H1 (cell line): ENCODE results near the gene GMPR. TPM values are rescaled to one million over a fixed set of nuclear protein-coding genes. Genes with fewer than 3 reads are reported as not detected.

Experiments used
- CEBPB ChIP-seq: IDR thresholded peaks from 2 replicates; pipeline ENCODE4 v1.6.1; 2012; ENCODE audit warnings: low read depth, low read length
- CHD7 ChIP-seq: fragments of 300-600 bp; sonication (generic); IDR thresholded peaks from 2 replicates; pipeline ENCODE4 v1.7.1; 2012; ENCODE audit warnings: low read length, moderate library complexity, mild to moderate bottlenecking, inconsistent platforms; ENCODE audit not compliant: insufficient replicate concordance
- EZH2 ChIP-seq: fragments of 200-600 bp; sonication (generic); IDR thresholded peaks from 2 replicates; pipeline ENCODE4 v1.7.1; 2012; ENCODE audit warnings: low read depth, mild to moderate bottlenecking, moderate library complexity, low read length, inconsistent platforms; ENCODE audit not compliant: severe bottlenecking
- HDAC6 ChIP-seq: IDR thresholded peaks from one replicate; pipeline ENCODE4 v1.7.1; 2012; ENCODE audit warnings: low read depth, mild to moderate bottlenecking, inconsistent platforms, low read length, moderate library complexity
- KDM5A ChIP-seq: fragments of 200-600 bp; IDR thresholded peaks from 2 replicates; pipeline ENCODE4 v1.7.1; 2012; ENCODE audit warnings: mild to moderate bottlenecking, low read length, inconsistent platforms, mixed read lengths
- SIN3A ChIP-seq, 2 experiments: IDR thresholded peaks in 1 of 2; conservative IDR thresholded peaks in 1 of 2; 2 replicates each; pipeline ENCODE4 v1.6.1; 2011 to 2012; ENCODE audit warnings: low read length in 2 of 2, improper control_type of control experiment in 1 of 2, low read depth in 1 of 2, mild to moderate bottlenecking in 1 of 2
- SIRT6 ChIP-seq: IDR thresholded peaks from one replicate; pipeline ENCODE4 v1.7.1; 2012; ENCODE audit warnings: low read length, inconsistent platforms
- TAF1 ChIP-seq: IDR thresholded peaks from 2 replicates; pipeline ENCODE4 v1.6.1; 2011; ENCODE audit warnings: mild to moderate bottlenecking, low read depth, low read length
- YY1 ChIP-seq: IDR thresholded peaks from 2 replicates; pipeline ENCODE4 v1.6.1; 2011; ENCODE audit warnings: low read depth, mild to moderate bottlenecking, low read length
- polyA plus RNA-seq, 7 experiments: library from polyadenylated mRNA; depleted of rRNA in 3 of 7; stranded (reverse) in 5 of 7; unstranded in 2 of 7; fragments of >200 nt in 5 of 7; fragments of 200-250 nt in 2 of 7; gene quantifications; 1 replicate in 5 of 7; 2 replicates in 1 of 7; 4 replicates in 1 of 7; pipeline versions ENCODE4 v1.2.1 to v1.2.3, GENCODE V29; 2011 to 2013; ENCODE audit warnings: missing spikeins in 2 of 7, mixed read lengths in 2 of 7
- total RNA-seq: library from RNA; stranded (reverse); fragmentation: NEBNext Ultra II Directional; extraction: Animal tissue kit (Norgen Biotek cat#: 25700); gene quantifications from 2 replicates; pipeline ENCODE4 v1.2.1, GENCODE V29; 2021

Gene GMPR
- total and polyA plus RNA-seq, 2 of the 8 experiments (the other 6 are each of a cell fraction or from before 2014, with no cell fraction given) = 0.99 to 1.2 TPM

DNA sequence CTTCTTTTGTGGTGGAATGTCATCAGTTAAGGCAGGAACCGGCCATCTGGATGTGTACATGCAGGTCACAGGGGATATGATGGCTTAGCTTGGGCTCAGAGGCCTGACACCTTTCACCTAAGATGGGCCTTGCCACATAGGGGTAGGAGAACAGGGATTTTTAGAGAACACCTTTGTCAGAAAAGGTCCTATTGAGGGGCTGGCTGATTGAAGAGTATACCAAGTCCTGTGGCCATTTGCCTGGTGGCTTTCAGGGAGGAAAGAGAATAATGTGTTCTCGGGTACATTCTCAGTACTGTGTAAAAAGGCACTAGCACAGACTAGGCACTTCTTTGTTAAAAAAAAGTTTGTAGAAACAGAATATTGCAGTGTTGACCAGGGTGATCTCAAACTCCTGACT lies 26.4 kb downstream of the GMPR start (continued):
- no peak for TF ChIP-seq CHD7
- TF ChIP-seq HDAC6 = no peak
- TF ChIP-seq KDM5A = no peak
- TF ChIP-seq SIRT6 = no peak
- no peak for TF ChIP-seq EZH2
- TF ChIP-seq TAF1 = no peak
- no peak for TF ChIP-seq YY1
- no peak for TF ChIP-seq SIN3A (conservative IDR thresholded peaks at IDR 0.05 in 1 of 2, IDR thresholded peaks at IDR 0.05 in 1 of 2; ENCODE audit: low read depth in 1 of 2, low read length in 2 of 2)
- TF ChIP-seq CEBPB = no peak
